Keratinocyte (primary cell): ENCODE results near the gene GNB5.

ENCODE experiments used
- EZH2 ChIP-seq: IDR thresholded peaks from one replicate; pipeline ENCODE4 v1.6.1; 2012; ENCODE audit warnings: inconsistent platforms, mild to moderate bottlenecking, low read length, moderate library complexity
- TF ChIP-seq, protein P1 (sequence below), 3 experiments: IDR thresholded peaks in 1 of 3; conservative IDR thresholded peaks in 1 of 3; optimal IDR thresholded peaks in 1 of 3; 2 replicates in 2 of 3; 3 replicates in 1 of 3; pipeline versions ENCODE3 to v1.5.1; 2011; ENCODE audit warnings: low read length in 3 of 3, mild to moderate bottlenecking in 3 of 3, moderate library complexity in 2 of 3, control low read depth in 1 of 3, inconsistent platforms in 1 of 3; ENCODE audit not compliant: insufficient read depth in 2 of 3; ENCODE audit errors: extremely low read depth in 1 of 3

- TF ChIP-seq, protein P1, sequence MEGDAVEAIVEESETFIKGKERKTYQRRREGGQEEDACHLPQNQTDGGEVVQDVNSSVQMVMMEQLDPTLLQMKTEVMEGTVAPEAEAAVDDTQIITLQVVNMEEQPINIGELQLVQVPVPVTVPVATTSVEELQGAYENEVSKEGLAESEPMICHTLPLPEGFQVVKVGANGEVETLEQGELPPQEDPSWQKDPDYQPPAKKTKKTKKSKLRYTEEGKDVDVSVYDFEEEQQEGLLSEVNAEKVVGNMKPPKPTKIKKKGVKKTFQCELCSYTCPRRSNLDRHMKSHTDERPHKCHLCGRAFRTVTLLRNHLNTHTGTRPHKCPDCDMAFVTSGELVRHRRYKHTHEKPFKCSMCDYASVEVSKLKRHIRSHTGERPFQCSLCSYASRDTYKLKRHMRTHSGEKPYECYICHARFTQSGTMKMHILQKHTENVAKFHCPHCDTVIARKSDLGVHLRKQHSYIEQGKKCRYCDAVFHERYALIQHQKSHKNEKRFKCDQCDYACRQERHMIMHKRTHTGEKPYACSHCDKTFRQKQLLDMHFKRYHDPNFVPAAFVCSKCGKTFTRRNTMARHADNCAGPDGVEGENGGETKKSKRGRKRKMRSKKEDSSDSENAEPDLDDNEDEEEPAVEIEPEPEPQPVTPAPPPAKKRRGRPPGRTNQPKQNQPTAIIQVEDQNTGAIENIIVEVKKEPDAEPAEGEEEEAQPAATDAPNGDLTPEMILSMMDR (optimal IDR thresholded peaks at IDR 0.05 in 1 of 3, IDR thresholded peaks at IDR 0.05 in 1 of 3, conservative IDR thresholded peaks at IDR 0.05 in 1 of 3; ENCODE audit: extremely low read depth in 1 of 3, insufficient read depth in 2 of 3, low read length in 3 of 3): no peak
- TF ChIP-seq EZH2: no peak
These were observed 81.4 kb downstream of the GNB5 start for GRCh38 chr15:52109559-52110451.
